ENCODE measurements around the gene ANO2. TPM values are rescaled to one million over a fixed set of nuclear protein-coding genes. Genes with fewer than 3 reads are reported as not detected.
"Not testable (repeated sequence)": the region's sequence is repeated elsewhere in the genome, so short reads cannot be mapped to it uniquely, and the experiment has no call there.

ANO2 gene
- total RNA-seq, 1 donor from 2014 or later = 1.5 TPM

- H3K27me3 ChIP-seq (ENCODE audit: control insufficient read depth, insufficient read depth, low read length) = peaks cover 2% of the 10 kb centered on the region
- no peak for DNase-seq (ENCODE audit: low read depth)
- H3K36me3 ChIP-seq (ENCODE audit: control insufficient read depth, insufficient read depth, low read length) = no peaks in the 10 kb centered on the region
- H3K4me3 ChIP-seq (ENCODE audit: low read depth, low read length) = no peak overlapping the region
- no peak for TF ChIP-seq CTCF (IDR thresholded peaks at IDR 0.05; ENCODE audit: insufficient read depth, low read length, poor library complexity, severe bottlenecking)
Measured at GRCh38 chr12:5889381-5890047, 55.5 kb downstream of the ANO2 start.

DNA sequence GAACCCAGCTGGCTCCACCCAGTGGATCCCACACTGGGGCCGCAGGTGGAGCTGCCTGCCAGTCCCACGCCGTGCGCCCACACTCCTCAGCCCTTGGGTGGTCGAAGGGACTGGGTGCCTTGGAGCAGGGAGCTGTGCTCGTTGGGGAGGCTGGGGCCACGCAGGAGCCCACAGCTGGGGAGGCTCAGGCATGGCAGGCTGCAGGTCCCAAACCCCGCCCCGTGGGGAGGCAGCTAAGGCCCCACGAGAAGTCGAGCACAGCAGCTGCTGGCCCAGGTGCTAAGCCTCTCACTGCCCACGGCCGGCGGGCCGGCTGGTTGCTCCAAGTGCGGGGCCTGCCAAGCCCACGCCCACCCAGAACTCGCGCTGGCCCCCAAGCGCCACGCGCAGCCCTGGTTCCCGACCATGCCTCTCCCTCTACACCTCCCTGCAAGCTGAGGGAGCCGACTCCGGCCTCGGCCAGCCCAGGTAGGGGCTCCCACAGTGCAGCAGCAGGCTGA lies 56.2 kb downstream of the ANO2 start:
- TF ChIP-seq CTCF (IDR thresholded peaks at IDR 0.05; ENCODE audit: insufficient read depth, low read length, poor library complexity, severe bottlenecking) = no peak
- no peaks in the 10 kb centered on the region for H3K36me3 ChIP-seq (ENCODE audit: control insufficient read depth, insufficient read depth, low read length)
- no peak for DNase-seq (ENCODE audit: low read depth)
- H3K27me3 ChIP-seq (ENCODE audit: control insufficient read depth, insufficient read depth, low read length) = peaks cover 2% of the 10 kb centered on the region
- no peak overlapping the region for H3K4me3 ChIP-seq (ENCODE audit: low read depth, low read length)

DNA sequence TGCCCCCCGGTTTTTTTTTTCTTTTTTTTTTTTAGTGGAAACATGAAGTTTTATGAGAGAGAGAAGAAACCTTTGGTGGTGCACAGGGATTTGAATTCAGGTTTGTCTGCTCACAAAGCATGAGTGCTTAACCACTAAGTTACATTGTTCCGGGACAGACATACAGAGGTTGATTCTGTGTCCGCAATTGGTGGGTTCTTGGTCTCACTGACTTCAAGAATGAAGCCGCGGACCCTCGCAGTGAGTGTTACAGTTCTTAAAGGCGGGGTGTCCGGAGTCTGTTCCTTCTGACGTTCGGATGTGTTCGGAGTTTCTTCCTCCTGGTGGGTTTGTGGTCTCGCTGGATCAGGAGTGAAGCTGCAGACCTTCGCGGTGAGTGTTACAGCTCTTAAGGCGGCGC lies 57.2 kb downstream of the ANO2 start:
- not testable (repeated sequence) for DNase-seq (ENCODE audit: low read depth); H3K36me3 ChIP-seq (ENCODE audit: control insufficient read depth, insufficient read depth, low read length)

DNA sequence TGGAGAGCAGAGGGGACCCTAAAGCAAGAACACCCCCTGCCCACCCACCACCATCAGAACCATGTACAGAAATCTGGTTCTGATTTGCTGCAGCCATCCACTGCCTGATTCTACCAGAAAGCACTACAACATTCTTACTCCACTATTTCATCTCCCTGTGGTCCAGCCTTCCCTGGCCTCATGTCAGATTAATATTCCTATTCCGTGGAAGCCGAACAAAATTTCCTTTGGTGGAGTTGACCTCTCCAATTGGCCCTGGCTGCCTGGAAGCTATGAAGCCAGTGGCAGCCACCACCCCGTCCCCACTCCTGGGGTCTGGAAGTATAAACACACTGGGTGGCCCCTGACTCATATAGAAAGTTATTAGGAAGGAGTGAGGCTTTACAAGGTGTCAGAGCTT lies 60.2 kb downstream of the ANO2 start:
- TF ChIP-seq CTCF (IDR thresholded peaks at IDR 0.05; ENCODE audit: insufficient read depth, low read length, poor library complexity, severe bottlenecking) = no peak
- DNase-seq (ENCODE audit: low read depth) = no peak
- H3K36me3 ChIP-seq (ENCODE audit: control insufficient read depth, insufficient read depth, low read length) = no peaks in the 10 kb centered on the region
- H3K4me3 ChIP-seq (ENCODE audit: low read depth, low read length) = no peak overlapping the region
- peaks cover 4% of the 10 kb centered on the region for H3K27me3 ChIP-seq (ENCODE audit: control insufficient read depth, insufficient read depth, low read length)

More for the DNA sequence above, 57.2 kb downstream of the ANO2 start:
- not testable (repeated sequence) for H3K27me3 ChIP-seq (ENCODE audit: control insufficient read depth, insufficient read depth, low read length); H3K4me3 ChIP-seq (ENCODE audit: low read depth, low read length)

- H3K4me3 ChIP-seq (ENCODE audit: low read depth, low read length) = no peak overlapping the region
- no peak for DNase-seq (ENCODE audit: low read depth)
- peaks cover 4% of the 10 kb centered on the region for H3K27me3 ChIP-seq (ENCODE audit: control insufficient read depth, insufficient read depth, low read length)
- no peak for TF ChIP-seq CTCF (IDR thresholded peaks at IDR 0.05; ENCODE audit: insufficient read depth, low read length, poor library complexity, severe bottlenecking)
- no peaks in the 10 kb centered on the region for H3K36me3 ChIP-seq (ENCODE audit: control insufficient read depth, insufficient read depth, low read length)
Measured at GRCh38 chr12:5884285-5884684, 60.8 kb downstream of the ANO2 start.

GRCh38 chr12:5882511-5883190 lies 62.4 kb downstream of the ANO2 start:
- Histone ChIP-seq H3K27me3 (ENCODE audit: control insufficient read depth, insufficient read depth, low read length) (peaks cover 4% of the 10 kb centered on the region), H3K36me3 (ENCODE audit: control insufficient read depth, insufficient read depth, low read length) (no peaks in the 10 kb centered on the region), H3K4me3 (ENCODE audit: low read depth, low read length) (no peak overlapping the region)
- no peak for TF ChIP-seq CTCF (IDR thresholded peaks at IDR 0.05; ENCODE audit: insufficient read depth, low read length, poor library complexity, severe bottlenecking)
- DNase-seq (ENCODE audit: low read depth) = no peak
